Breast epithelium (tissue), 4 donors: Measurements from ENCODE around the gene SLC28A1. TPM values are rescaled to one million over a fixed set of nuclear protein-coding genes. Genes with fewer than 3 reads are reported as not detected.

Experiments used
- DNase-seq, 2 donors: peaks; one replicate each; pipeline ENCODE4 v3.0.0-alpha.2; 2019; ENCODE audit warnings: low spot score in 2 of 2
- H3K27ac ChIP-seq, 2 donors: fragments of 200-600 bp; sonication (generic) in 1 of 2; one replicate each; pipeline ENCODE4 v1.5.1; 2016 to 2019; ENCODE audit warnings: mild to moderate bottlenecking in 1 of 2
- H3K27me3 ChIP-seq, 2 donors: fragments of 200-600 bp; sonication (generic) in 1 of 2; one replicate each; pipeline versions ENCODE4 v1.5.1 to v1.6.0; 2017 to 2019; ENCODE audit warnings: control low read depth in 1 of 2, mild to moderate bottlenecking in 1 of 2
- H3K36me3 ChIP-seq: fragments of 200-600 bp; one replicate; pipeline ENCODE4 v1.5.1; 2019
- H3K4me1 ChIP-seq, 2 donors: fragments of 200-600 bp; sonication (generic); one replicate each; pipeline ENCODE4 v1.5.1; 2016 to 2019; ENCODE audit warnings: control low read depth in 1 of 2
- H3K4me3 ChIP-seq, 3 donors: fragments of 200-600 bp; sonication (generic); 1 replicate in 2 of 3; 2 replicates in 1 of 3; pipeline ENCODE4 v1.5.1; 2016 to 2019; ENCODE audit warnings: mild to moderate bottlenecking in 3 of 3, moderate library complexity in 2 of 3
- H3K9me3 ChIP-seq, 2 donors: fragments of 200-600 bp; sonication (generic) in 1 of 2; one replicate each; pipeline ENCODE4 v1.5.1; 2016 to 2019; ENCODE audit warnings: control low read depth in 1 of 2
- POLR2A ChIP-seq: fragments of 450-650 bp; IDR thresholded peaks from one replicate; pipeline ENCODE4 v1.6.1; 2016; ENCODE audit warnings: antibody characterized with exemption, mild to moderate bottlenecking, moderate library complexity
- POLR2AphosphoS5 ChIP-seq, 3 donors: sonication (generic); formaldehyde crosslinking; IDR thresholded peaks; one replicate each; pipeline ENCODE4 v1.6.1; 2017; ENCODE audit warnings: antibody characterized with exemption in 3 of 3
- intact Hi-C: fragments of 100-400 bp; cut with DNase I; formaldehyde crosslinking; loops from one replicate; pipeline ENCODE4 v1.15.1; 2023; ENCODE audit warnings: low total_unique reads
- total RNA-seq, 3 donors: library from RNA; depleted of rRNA; stranded (reverse); fragments of >200 nt; gene quantifications; one replicate each; pipeline ENCODE4 v1.1.0, GENCODE V29; 2016
- TF ChIP-seq, protein P1 (sequence below), 3 donors: fragments of 450-650 bp; IDR thresholded peaks; one replicate each; pipeline ENCODE4 v1.5.1; 2016 to 2017; ENCODE audit warnings: antibody characterized with exemption in 3 of 3, mild to moderate bottlenecking in 3 of 3, moderate library complexity in 3 of 3

The SLC28A1 gene
- total RNA-seq, 3 donors from 2014 or later = 0.59 TPM; not detected in 2

DNA sequence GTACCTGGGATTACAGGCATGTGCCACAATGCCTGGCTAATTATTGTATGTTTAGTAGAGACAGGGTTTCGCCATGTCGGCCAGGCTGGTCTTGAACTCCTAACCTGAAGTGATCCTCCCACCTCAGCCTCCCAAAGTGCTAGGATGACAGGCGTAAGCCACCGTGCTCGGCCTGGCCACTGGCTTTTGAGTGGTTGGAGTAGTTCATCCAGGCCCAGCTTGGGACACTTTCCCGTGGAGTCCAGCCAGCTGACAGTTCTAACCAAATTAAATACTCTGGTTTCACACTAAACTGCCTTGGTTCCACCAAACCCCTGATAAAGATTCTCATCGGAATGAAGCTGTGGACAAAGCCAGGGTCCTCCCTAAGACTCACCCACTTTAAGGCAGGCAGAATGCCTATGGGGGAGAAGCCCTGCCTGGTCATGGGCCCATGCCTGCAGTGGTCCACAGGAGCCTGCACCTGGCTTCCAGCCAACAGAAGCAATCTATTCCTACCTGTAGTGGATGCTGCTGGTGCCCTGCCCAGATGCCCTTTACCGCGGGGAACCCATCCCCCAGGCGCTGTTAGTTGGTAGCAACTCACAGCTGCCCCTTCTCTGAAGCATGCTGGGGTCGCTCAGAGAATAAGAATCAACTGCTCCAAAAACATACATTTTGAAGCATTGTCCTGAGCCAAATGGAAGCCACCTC lies 5.2 kb upstream of the SLC28A1 start:
- Histone ChIP-seq H3K36me3 (no peaks in the 10 kb centered on the region), H3K9me3 (no peaks in the 10 kb centered on the region), H3K27me3 (no peaks in the 10 kb centered on the region), H3K4me1 (no peaks in the 10 kb centered on the region), H3K27ac (no peak overlapping the region), H3K4me3 (no peak overlapping the region)
- TF ChIP-seq, protein P1, sequence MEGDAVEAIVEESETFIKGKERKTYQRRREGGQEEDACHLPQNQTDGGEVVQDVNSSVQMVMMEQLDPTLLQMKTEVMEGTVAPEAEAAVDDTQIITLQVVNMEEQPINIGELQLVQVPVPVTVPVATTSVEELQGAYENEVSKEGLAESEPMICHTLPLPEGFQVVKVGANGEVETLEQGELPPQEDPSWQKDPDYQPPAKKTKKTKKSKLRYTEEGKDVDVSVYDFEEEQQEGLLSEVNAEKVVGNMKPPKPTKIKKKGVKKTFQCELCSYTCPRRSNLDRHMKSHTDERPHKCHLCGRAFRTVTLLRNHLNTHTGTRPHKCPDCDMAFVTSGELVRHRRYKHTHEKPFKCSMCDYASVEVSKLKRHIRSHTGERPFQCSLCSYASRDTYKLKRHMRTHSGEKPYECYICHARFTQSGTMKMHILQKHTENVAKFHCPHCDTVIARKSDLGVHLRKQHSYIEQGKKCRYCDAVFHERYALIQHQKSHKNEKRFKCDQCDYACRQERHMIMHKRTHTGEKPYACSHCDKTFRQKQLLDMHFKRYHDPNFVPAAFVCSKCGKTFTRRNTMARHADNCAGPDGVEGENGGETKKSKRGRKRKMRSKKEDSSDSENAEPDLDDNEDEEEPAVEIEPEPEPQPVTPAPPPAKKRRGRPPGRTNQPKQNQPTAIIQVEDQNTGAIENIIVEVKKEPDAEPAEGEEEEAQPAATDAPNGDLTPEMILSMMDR (IDR thresholded peaks at IDR 0.05) = no peak
- TF ChIP-seq POLR2AphosphoS5 (IDR thresholded peaks at IDR 0.05) (no peak), POLR2A (no peak)
- intact Hi-C loops = no loop called here
- no peak for DNase-seq

DNA sequence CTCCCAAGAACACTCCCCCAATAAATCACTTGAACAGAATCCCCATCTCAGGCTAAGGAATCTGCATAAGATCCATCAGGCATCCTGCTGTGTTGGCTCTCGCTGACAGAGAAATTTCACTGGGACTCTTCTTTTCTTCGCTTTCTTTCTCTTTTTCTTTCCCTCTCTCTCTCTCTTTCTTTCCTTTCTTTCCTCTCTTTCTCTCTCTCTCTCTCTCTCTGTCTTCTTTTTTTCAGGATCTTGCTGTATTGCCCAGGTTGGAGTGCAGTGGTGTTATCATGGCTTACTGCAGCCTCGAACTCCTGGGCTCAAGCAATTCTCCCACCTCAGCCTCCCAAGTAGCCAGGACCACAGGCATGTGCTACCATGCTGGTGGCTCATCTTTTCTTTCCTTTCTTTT lies 4.5 kb upstream of the SLC28A1 start:
- H3K4me1 ChIP-seq = no peaks in the 10 kb centered on the region
- TF ChIP-seq POLR2A = no peak
- TF ChIP-seq POLR2AphosphoS5 (IDR thresholded peaks at IDR 0.05) = no peak
- TF ChIP-seq, protein P1 (IDR thresholded peaks at IDR 0.05) = no peak
- H3K27ac ChIP-seq = no peak overlapping the region
- H3K36me3 ChIP-seq = no peaks in the 10 kb centered on the region
- no peaks in the 10 kb centered on the region for H3K9me3 ChIP-seq
- DNase-seq = no peak
- H3K4me3 ChIP-seq = no peak overlapping the region
- intact Hi-C loops = no loop called here
- H3K27me3 ChIP-seq = no peaks in the 10 kb centered on the region

DNA sequence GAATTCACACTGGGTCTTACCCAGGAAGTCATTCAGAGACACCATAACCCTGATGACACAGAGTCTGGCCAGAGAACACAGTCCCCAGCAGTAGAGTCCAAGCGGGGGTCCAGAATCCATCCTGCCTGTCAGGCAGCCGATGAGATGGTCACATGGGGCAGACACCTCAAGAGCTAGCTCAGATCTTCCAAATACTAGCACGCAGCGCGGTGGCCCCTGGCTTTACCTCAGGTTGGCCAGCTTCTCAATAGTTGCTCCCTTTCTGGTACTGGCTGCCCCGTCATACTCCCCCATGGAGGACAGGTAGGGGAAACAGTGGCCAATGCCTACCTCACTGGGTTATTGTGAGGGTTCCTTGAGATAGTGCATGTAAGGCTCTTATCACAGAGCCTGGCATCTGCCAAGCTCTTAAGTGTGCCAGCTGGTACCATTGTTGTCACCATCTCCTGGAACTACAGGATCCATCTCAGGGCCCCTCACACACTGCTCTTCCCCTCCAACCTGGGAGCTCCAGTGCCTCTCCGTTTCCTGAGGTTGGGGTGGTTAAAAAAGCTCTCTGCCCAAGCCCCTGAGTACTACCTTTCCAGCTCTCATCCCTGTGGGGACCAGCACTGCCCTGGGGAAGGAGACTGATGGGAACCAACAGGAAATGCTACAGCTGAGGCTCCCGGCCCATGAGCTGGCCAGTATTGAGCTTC lies 3.5 kb upstream of the SLC28A1 start:
- TF ChIP-seq POLR2AphosphoS5 (IDR thresholded peaks at IDR 0.05) (no peak), POLR2A (no peak)
- TF ChIP-seq, protein P1 (IDR thresholded peaks at IDR 0.05) = no peak
- Histone ChIP-seq H3K27me3 (no peaks in the 10 kb centered on the region), H3K36me3 (no peaks in the 10 kb centered on the region), H3K9me3 (no peaks in the 10 kb centered on the region), H3K27ac (no peak overlapping the region), H3K4me1 (no peaks in the 10 kb centered on the region), H3K4me3 (no peak overlapping the region)
- no peak for DNase-seq
- intact Hi-C loops = no loop called here

DNA sequence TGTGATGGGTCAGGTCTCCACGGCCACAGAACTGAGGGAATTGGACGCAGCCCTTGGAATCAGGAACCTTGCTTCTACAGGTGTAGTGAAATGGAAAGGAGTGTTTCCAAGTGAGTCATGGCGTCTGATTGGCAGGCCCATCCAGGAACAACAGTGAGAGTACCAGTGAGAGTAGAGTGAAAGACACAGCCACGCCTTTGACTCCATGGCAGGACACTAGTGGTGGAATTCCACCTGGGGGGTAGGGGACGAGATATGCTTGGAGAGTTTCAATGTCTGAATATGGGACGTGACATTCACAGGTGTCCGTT lies 3.0 kb upstream of the SLC28A1 start:
- Histone ChIP-seq H3K27me3 (no peaks in the 10 kb centered on the region), H3K9me3 (no peaks in the 10 kb centered on the region), H3K4me1 (no peaks in the 10 kb centered on the region), H3K4me3 (no peak overlapping the region), H3K27ac (no peak overlapping the region), H3K36me3 (no peaks in the 10 kb centered on the region)
- intact Hi-C loops = no loop called here
- no peak for DNase-seq
- TF ChIP-seq, protein P1 (IDR thresholded peaks at IDR 0.05) = no peak
- TF ChIP-seq POLR2A (no peak), POLR2AphosphoS5 (IDR thresholded peaks at IDR 0.05) (no peak)

DNA sequence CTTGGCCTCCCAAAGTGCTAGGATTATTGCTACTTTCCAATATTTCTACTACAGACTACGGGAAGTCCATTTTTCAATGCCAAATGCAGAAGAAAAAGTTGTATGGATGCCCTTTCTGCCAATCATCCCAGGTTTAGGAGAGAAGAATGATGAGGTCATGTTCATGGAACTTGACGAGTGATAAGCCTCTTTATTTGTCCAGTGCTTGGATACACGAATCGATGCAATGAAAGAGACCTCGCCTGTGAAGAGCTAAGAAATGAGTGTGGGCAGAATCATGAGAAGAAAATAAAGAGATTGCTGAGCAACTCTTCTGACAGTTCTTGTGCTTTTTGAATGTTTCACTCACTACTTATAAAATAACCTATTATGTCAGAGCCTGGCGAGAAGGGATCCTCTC lies 996 bp upstream of the SLC28A1 start:
- H3K9me3 ChIP-seq = no peaks in the 10 kb centered on the region
- no peak for DNase-seq
- TF ChIP-seq POLR2AphosphoS5 (IDR thresholded peaks at IDR 0.05) = no peak
- no peak for TF ChIP-seq POLR2A
- TF ChIP-seq, protein P1 (IDR thresholded peaks at IDR 0.05) = no peak
- no peaks in the 10 kb centered on the region for H3K36me3 ChIP-seq
- H3K27me3 ChIP-seq = no peaks in the 10 kb centered on the region
- no peak overlapping the region for H3K4me3 ChIP-seq
- H3K27ac ChIP-seq = no peak overlapping the region
- intact Hi-C loops = no loop called here
- no peaks in the 10 kb centered on the region for H3K4me1 ChIP-seq
